SK-N-SH treated with all-trans-retinoic acid at 6 μM for 48 hours (cell line): ENCODE data around the gene RUFY4.

Experiments
- ARNTL ChIP-seq: fragments of 450-650 bp; formaldehyde crosslinking; IDR thresholded peaks from 2 replicates; pipeline ENCODE4 v1.5.0; 2020; ENCODE audit warnings: low read depth, mild to moderate bottlenecking, moderate library complexity, borderline replicate concordance
- BACH2 ChIP-seq: fragments of 250-450 bp; sonication (Bioruptor Pico); IDR thresholded peaks from 2 replicates; pipeline ENCODE4 v1.9.0; 2021; ENCODE audit warnings: mild to moderate bottlenecking, borderline replicate concordance
- CREB5 ChIP-seq: fragments of 250-450 bp; sonication (Bioruptor Pico); IDR thresholded peaks from 2 replicates; pipeline ENCODE4 v1.5.1; 2020; ENCODE audit warnings: low read depth, mild to moderate bottlenecking, moderate library complexity
- CSDC2 ChIP-seq: fragments of 250-450 bp; sonication (Bioruptor Pico); IDR thresholded peaks from 2 replicates; pipeline ENCODE4 v1.5.0; 2020; ENCODE audit warnings: mild to moderate bottlenecking, moderate library complexity
- OSR1 ChIP-seq: fragments of 250-450 bp; sonication (Bioruptor Pico); IDR thresholded peaks from 2 replicates; pipeline ENCODE4 v1.8.0; 2022; ENCODE audit warnings: moderate library complexity, mild to moderate bottlenecking, inconsistent platforms
- PATZ1 ChIP-seq: fragments of 250-450 bp; sonication (Bioruptor Pico); IDR thresholded peaks from 2 replicates; pipeline ENCODE4 v1.8.0; 2020; ENCODE audit warnings: mild to moderate bottlenecking, moderate library complexity, borderline replicate concordance
- RARB ChIP-seq: fragments of 250-450 bp; sonication (Bioruptor Pico); IDR thresholded peaks from 2 replicates; pipeline ENCODE4 v1.8.0; 2021; ENCODE audit warnings: mild to moderate bottlenecking, moderate library complexity
- TCF4 ChIP-seq: fragments of 250-450 bp; sonication (Bioruptor Pico); IDR thresholded peaks from 2 replicates; pipeline ENCODE4 v1.8.0; 2021; ENCODE audit warnings: mild to moderate bottlenecking, moderate library complexity, borderline replicate concordance
- ZFP30 ChIP-seq: fragments of 450-650 bp; formaldehyde crosslinking; IDR thresholded peaks from 2 replicates; pipeline ENCODE4 v1.5.0; 2022; ENCODE audit warnings: mild to moderate bottlenecking, moderate library complexity
- ZNF70 ChIP-seq: fragments of 450-650 bp; formaldehyde crosslinking; IDR thresholded peaks from 2 replicates; pipeline ENCODE4 v1.5.0; 2020; ENCODE audit warnings: mild to moderate bottlenecking, moderate library complexity
- TF ChIP-seq, protein P1 (sequence below): fragments of 250-450 bp; sonication (Bioruptor Pico); IDR thresholded peaks from 2 replicates; pipeline ENCODE4 v1.5.1; 2021; ENCODE audit warnings: mild to moderate bottlenecking, moderate library complexity
- TF ChIP-seq, protein P2 (sequence below): fragments of 250-450 bp; sonication (Bioruptor Pico); IDR thresholded peaks from 2 replicates; pipeline ENCODE4 v1.5.0; 2020; ENCODE audit warnings: mild to moderate bottlenecking, moderate library complexity

- TF ChIP-seq ZFP30 (CRISPR knock-in tag): no peak
- TF ChIP-seq TCF4 (CRISPR knock-in tag): no peak
- TF ChIP-seq OSR1 (CRISPR knock-in tag): no peak
- TF ChIP-seq PATZ1 (CRISPR knock-in tag): no peak
- TF ChIP-seq, protein P1, sequence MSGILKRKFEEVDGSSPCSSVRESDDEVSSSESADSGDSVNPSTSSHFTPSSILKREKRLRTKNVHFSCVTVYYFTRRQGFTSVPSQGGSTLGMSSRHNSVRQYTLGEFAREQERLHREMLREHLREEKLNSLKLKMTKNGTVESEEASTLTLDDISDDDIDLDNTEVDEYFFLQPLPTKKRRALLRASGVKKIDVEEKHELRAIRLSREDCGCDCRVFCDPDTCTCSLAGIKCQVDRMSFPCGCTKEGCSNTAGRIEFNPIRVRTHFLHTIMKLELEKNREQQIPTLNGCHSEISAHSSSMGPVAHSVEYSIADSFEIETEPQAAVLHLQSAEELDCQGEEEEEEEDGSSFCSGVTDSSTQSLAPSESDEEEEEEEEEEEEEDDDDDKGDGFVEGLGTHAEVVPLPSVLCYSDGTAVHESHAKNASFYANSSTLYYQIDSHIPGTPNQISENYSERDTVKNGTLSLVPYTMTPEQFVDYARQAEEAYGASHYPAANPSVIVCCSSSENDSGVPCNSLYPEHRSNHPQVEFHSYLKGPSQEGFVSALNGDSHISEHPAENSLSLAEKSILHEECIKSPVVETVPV: no peak
- TF ChIP-seq ZNF70 (CRISPR knock-in tag): no peak
- no peak for TF ChIP-seq BACH2 (CRISPR knock-in tag)
- TF ChIP-seq RARB (CRISPR knock-in tag): no peak
- TF ChIP-seq ARNTL (CRISPR knock-in tag): no peak
- TF ChIP-seq, protein P2, sequence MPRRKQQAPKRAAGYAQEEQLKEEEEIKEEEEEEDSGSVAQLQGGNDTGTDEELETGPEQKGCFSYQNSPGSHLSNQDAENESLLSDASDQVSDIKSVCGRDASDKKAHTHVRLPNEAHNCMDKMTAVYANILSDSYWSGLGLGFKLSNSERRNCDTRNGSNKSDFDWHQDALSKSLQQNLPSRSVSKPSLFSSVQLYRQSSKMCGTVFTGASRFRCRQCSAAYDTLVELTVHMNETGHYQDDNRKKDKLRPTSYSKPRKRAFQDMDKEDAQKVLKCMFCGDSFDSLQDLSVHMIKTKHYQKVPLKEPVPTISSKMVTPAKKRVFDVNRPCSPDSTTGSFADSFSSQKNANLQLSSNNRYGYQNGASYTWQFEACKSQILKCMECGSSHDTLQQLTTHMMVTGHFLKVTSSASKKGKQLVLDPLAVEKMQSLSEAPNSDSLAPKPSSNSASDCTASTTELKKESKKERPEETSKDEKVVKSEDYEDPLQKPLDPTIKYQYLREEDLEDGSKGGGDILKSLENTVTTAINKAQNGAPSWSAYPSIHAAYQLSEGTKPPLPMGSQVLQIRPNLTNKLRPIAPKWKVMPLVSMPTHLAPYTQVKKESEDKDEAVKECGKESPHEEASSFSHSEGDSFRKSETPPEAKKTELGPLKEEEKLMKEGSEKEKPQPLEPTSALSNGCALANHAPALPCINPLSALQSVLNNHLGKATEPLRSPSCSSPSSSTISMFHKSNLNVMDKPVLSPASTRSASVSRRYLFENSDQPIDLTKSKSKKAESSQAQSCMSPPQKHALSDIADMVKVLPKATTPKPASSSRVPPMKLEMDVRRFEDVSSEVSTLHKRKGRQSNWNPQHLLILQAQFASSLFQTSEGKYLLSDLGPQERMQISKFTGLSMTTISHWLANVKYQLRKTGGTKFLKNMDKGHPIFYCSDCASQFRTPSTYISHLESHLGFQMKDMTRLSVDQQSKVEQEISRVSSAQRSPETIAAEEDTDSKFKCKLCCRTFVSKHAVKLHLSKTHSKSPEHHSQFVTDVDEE (CRISPR knock-in tag): no peak
- TF ChIP-seq CREB5 (CRISPR knock-in tag): no peak
- no peak for TF ChIP-seq CSDC2 (CRISPR knock-in tag)
Observed at GRCh38 chr2:218026244-218026643, 42.8 kb upstream of the RUFY4 start.
